Mesendoderm (in vitro differentiated cells): ENCODE data around the gene OR8J1. TPM values are rescaled to one million over a fixed set of nuclear protein-coding genes. Genes with fewer than 3 reads are reported as not detected.

Experiments used
- DNase-seq: peaks from one replicate; pipeline ENCODE4 v3.0.0; 2013
- H2AK5ac ChIP-seq: 2 replicates; pipeline ENCODE4 v1.6.1; 2013; ENCODE audit warnings: low read length, inconsistent platforms
- H2BK120ac ChIP-seq: 2 replicates; pipeline ENCODE4 v1.6.1; 2013; ENCODE audit warnings: low read depth, mild to moderate bottlenecking, low read length, moderate library complexity, mixed read lengths
- H2BK15ac ChIP-seq: replicated peaks from 2 replicates; pipeline ENCODE4 v1.6.1; 2013; ENCODE audit warnings: low read depth, mild to moderate bottlenecking, moderate library complexity
- H2BK5ac ChIP-seq: 2 replicates; pipeline ENCODE4 v1.6.1; 2013; ENCODE audit warnings: low read length, inconsistent platforms
- H3K18ac ChIP-seq: 2 replicates; pipeline ENCODE4 v1.6.1; 2013; ENCODE audit warnings: mild to moderate bottlenecking, low read length, mixed read lengths
- H3K23ac ChIP-seq: one replicate; pipeline ENCODE4 v1.6.1; 2013; ENCODE audit warnings: low read length
- H3K27ac ChIP-seq: 2 replicates; pipeline ENCODE4 v1.5.1; 2013; ENCODE audit warnings: low read depth, mild to moderate bottlenecking, inconsistent platforms, low read length, moderate library complexity
- H3K27me3 ChIP-seq: 2 replicates; pipeline ENCODE4 v1.6.1; 2013; ENCODE audit warnings: low read length, control low read depth, mild to moderate bottlenecking, inconsistent platforms; ENCODE audit not compliant: insufficient read depth, poor library complexity
- H3K36me3 ChIP-seq: 2 replicates; pipeline ENCODE4 v1.6.1; 2013; ENCODE audit warnings: low read length, inconsistent platforms; ENCODE audit not compliant: control insufficient read depth, insufficient read depth
- H3K4ac ChIP-seq: one replicate; pipeline ENCODE4 v1.6.1; 2013; ENCODE audit warnings: low read depth, mild to moderate bottlenecking, low read length, moderate library complexity
- H3K4me1 ChIP-seq: 2 replicates; pipeline ENCODE4 v1.6.1; 2013; ENCODE audit warnings: low read depth, low read length, inconsistent platforms; ENCODE audit not compliant: control insufficient read depth
- H3K4me2 ChIP-seq: 2 replicates; pipeline ENCODE4 v1.6.1; 2013; ENCODE audit warnings: low read length
- H3K4me3 ChIP-seq: 2 replicates; pipeline ENCODE4 v1.5.1; 2013; ENCODE audit warnings: mild to moderate bottlenecking, low read length
- H3K56ac ChIP-seq: one replicate; pipeline ENCODE4 v1.6.1; 2013; ENCODE audit warnings: low read length
- H3K79me1 ChIP-seq: 2 replicates; pipeline ENCODE4 v1.6.1; 2013; ENCODE audit warnings: low read length, inconsistent platforms
- H3K79me2 ChIP-seq: 2 replicates; pipeline ENCODE4 v1.6.1; 2013; ENCODE audit warnings: mild to moderate bottlenecking, low read length; ENCODE audit not compliant: control insufficient read depth, insufficient read depth
- H3K9ac ChIP-seq: 2 replicates; pipeline ENCODE4 v1.6.1; 2013; ENCODE audit warnings: low read length, inconsistent platforms
- H4K5ac ChIP-seq: one replicate; pipeline ENCODE4 v1.6.1; 2013; ENCODE audit warnings: low read length
- H4K8ac ChIP-seq: one replicate; pipeline ENCODE4 v1.6.1; 2013; ENCODE audit warnings: low read depth, mild to moderate bottlenecking, control low read depth, low read length, moderate library complexity
- WGBS: extraction: QIAGEN DNeasy Blood & Tissue Kit; methylation state at CpG from one replicate; pipeline ENCODE4 v1.1.7; 2013; ENCODE audit warnings: low lambda C conversion rate, missing lambda C conversion rate; ENCODE audit not compliant: insufficient coverage; ENCODE audit errors: extremely low coverage; 5-methylcytosine and 5-hydroxymethylcytosine counted together
- polyA plus RNA-seq, 2 experiments: library from polyadenylated mRNA; stranded (reverse); fragments of 200-250 nt; gene quantifications; one replicate each; pipeline ENCODE4 v1.2.3, GENCODE V29; 2013

OR8J1 gene, protein sequence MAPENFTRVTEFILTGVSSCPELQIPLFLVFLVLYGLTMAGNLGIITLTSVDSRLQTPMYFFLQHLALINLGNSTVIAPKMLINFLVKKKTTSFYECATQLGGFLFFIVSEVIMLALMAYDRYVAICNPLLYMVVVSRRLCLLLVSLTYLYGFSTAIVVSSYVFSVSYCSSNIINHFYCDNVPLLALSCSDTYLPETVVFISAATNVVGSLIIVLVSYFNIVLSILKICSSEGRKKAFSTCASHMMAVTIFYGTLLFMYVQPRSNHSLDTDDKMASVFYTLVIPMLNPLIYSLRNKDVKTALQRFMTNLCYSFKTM
- not detected for polyA plus RNA-seq (2013, experiment 1 of 2)
- not detected for polyA plus RNA-seq (2013, experiment 2 of 2)

- Histone ChIP-seq H2BK15ac (no peak within 1 kb of the TSS), H4K5ac (no peak within 1 kb of the TSS), H3K56ac (no peak within 1 kb of the TSS), H2BK5ac (no peak within 1 kb of the TSS), H3K4ac (no peak within 1 kb of the TSS), H3K79me1 (no peaks in the 10 kb centered on the region), H2BK120ac (no peak within 1 kb of the TSS), H2AK5ac (no peak within 1 kb of the TSS), H3K4me3 (no peak within 1 kb of the TSS), H4K8ac (no peak within 1 kb of the TSS), H3K9ac (no peak within 1 kb of the TSS), H3K4me2 (no peak within 1 kb of the TSS), H3K27ac (no peak within 1 kb of the TSS), H3K4me1 (no peaks in the 10 kb centered on the region), H3K23ac (no peak within 1 kb of the TSS), H3K36me3 (no peaks in the 10 kb centered on the region), H3K79me2 (no peaks in the 10 kb centered on the region), H3K18ac (no peak within 1 kb of the TSS), H3K27me3 (no peaks in the 10 kb centered on the region)
- DNase-seq: no peak
- WGBS: no CpG with 5 or more reads among the region's 2 CpGs
Observed at GRCh38 chr11:56353991-56354390, at the start of gene OR8J1. Gene OR8J1, plus strand, starts transcription at chr11:56354291. Its CDS starts 5,956 bp downstream, at chr11:56360247.

GRCh38 chr11:56307836-56308235 lies 46.3 kb upstream of the OR8J1 start:
- H3K27me3 ChIP-seq: no peaks in the 10 kb centered on the region
- no peaks in the 10 kb centered on the region for H3K4me1 ChIP-seq
- H3K4me3 ChIP-seq: no peak overlapping the region
- no peak overlapping the region for H3K4me2 ChIP-seq
- H2AK5ac ChIP-seq: no peak overlapping the region
- H2BK120ac ChIP-seq: no peak overlapping the region
- WGBS: no CpG with 5 or more reads among the region's 3 CpGs
- no peak overlapping the region for H4K5ac ChIP-seq
- no peak overlapping the region for H3K27ac ChIP-seq
- H3K79me1 ChIP-seq: no peaks in the 10 kb centered on the region
- no peak overlapping the region for H4K8ac ChIP-seq
- no peak overlapping the region for H3K18ac ChIP-seq
- H3K23ac ChIP-seq: no peak overlapping the region
- no peak overlapping the region for H2BK15ac ChIP-seq
- H2BK5ac ChIP-seq: no peak overlapping the region
- DNase-seq: no peak
- no peak overlapping the region for H3K9ac ChIP-seq
- H3K79me2 ChIP-seq: no peaks in the 10 kb centered on the region
- no peaks in the 10 kb centered on the region for H3K36me3 ChIP-seq
- H3K4ac ChIP-seq: no peak overlapping the region
- H3K56ac ChIP-seq: no peak overlapping the region

DNA sequence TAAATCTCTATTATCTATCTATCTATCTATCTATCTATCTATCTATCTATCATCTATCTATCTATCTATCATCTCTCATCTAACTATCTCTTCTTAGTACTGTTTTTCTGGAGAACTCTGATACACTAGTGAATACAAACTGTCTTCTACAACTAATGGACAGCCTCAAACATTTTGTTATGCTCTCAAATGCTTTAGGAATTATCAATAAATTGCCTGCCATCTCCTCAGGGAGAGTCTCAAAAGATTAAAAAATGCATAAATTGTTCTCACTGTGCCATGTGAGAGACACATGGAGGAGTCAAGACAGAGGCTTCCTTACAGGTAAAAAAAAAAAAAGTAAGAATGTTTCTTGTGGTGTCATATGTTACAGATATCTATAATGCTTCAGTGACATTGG lies 39.2 kb upstream of the OR8J1 start, which contains the start of gene OR8K3:
Gene OR8K3 (plus strand): TSS at position 301 of the 400 bp plus-strand sequence. CDS start 3,163 bp downstream, outside the sequence.
- H3K4me1 ChIP-seq: no peaks in the 10 kb centered on the region

DNA sequence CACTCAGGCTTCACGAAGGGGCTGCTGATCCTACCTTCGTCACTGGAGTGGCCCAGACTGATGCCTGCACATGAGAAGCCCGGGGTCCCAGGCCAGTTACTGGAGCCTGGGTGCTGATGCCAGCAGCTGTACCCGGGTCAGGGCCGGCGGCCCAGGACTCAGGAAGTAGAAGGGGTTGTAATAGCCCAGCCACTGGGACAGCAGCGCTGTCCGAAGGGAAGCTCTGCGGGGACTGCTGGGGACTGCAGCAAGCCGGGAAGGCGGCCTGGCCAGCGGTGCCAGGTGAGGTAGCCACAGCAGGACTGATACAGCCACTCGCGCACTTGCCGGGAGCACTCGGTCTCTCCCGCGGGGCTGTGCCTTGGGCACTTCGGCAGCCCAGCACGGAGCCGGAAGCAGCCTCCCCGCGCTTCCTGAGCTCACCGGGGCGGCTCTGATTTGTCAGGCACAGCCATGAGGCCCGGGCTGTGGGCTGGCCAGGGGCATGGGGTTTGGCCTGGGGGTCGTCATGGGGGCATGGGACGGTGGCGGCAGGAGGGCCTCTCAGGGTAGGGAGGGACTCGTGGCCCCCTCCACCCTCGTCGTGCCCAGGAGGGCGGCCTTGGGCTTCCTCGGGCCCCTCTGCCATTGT lies 22.1 kb upstream of the OR8J1 start:
- Histone ChIP-seq H4K8ac (no peak overlapping the region), H2BK120ac (no peak overlapping the region), H3K4me3 (no peak overlapping the region), H3K4ac (no peak overlapping the region), H4K5ac (no peak overlapping the region), H3K27me3 (no peaks in the 10 kb centered on the region), H3K56ac (no peak overlapping the region), H2BK5ac (no peak overlapping the region), H3K4me2 (no peak overlapping the region), H3K9ac (no peak overlapping the region), H3K4me1 (no peaks in the 10 kb centered on the region), H2AK5ac (no peak overlapping the region), H3K18ac (no peak overlapping the region), H3K23ac (no peak overlapping the region), H3K27ac (no peak overlapping the region), H3K79me2 (no peaks in the 10 kb centered on the region), H2BK15ac (no peak overlapping the region), H3K36me3 (no peaks in the 10 kb centered on the region), H3K79me1 (no peaks in the 10 kb centered on the region)
- WGBS: no CpG with 5 or more reads among the region's 34 CpGs
- no peak for DNase-seq

More for the DNA sequence above, 39.2 kb upstream of the OR8J1 start, which contains the start of gene OR8K3:
- H2BK15ac ChIP-seq: no peak within 1 kb of the TSS
- H2BK120ac ChIP-seq: no peak within 1 kb of the TSS
- H3K4ac ChIP-seq: no peak within 1 kb of the TSS
- no peaks in the 10 kb centered on the region for H3K79me1 ChIP-seq
- no peak within 1 kb of the TSS for H2BK5ac ChIP-seq
- H3K9ac ChIP-seq: no peak within 1 kb of the TSS
- no peaks in the 10 kb centered on the region for H3K36me3 ChIP-seq
- DNase-seq: no peak
- no peaks in the 10 kb centered on the region for H3K79me2 ChIP-seq
- H3K27ac ChIP-seq: no peak within 1 kb of the TSS
- H4K5ac ChIP-seq: no peak within 1 kb of the TSS
- H4K8ac ChIP-seq: no peak within 1 kb of the TSS
- H3K27me3 ChIP-seq: no peaks in the 10 kb centered on the region
- no peak within 1 kb of the TSS for H3K4me3 ChIP-seq
- H3K4me2 ChIP-seq: no peak within 1 kb of the TSS
- H3K23ac ChIP-seq: no peak within 1 kb of the TSS
- no peak within 1 kb of the TSS for H3K56ac ChIP-seq
- no peak within 1 kb of the TSS for H2AK5ac ChIP-seq
- H3K18ac ChIP-seq: no peak within 1 kb of the TSS

GRCh38 chr11:56333156-56333555 lies 20.9 kb upstream of the OR8J1 start:
- Histone ChIP-seq H3K27me3 (no peaks in the 10 kb centered on the region), H3K18ac (no peak overlapping the region), H4K8ac (no peak overlapping the region), H3K23ac (no peak overlapping the region), H3K4me1 (no peaks in the 10 kb centered on the region), H3K27ac (no peak overlapping the region), H3K4ac (no peak overlapping the region), H3K4me3 (no peak overlapping the region), H4K5ac (no peak overlapping the region), H3K4me2 (no peak overlapping the region), H3K79me2 (no peaks in the 10 kb centered on the region), H3K56ac (no peak overlapping the region), H3K36me3 (no peaks in the 10 kb centered on the region), H3K79me1 (no peaks in the 10 kb centered on the region), H2BK5ac (no peak overlapping the region), H2BK120ac (no peak overlapping the region), H3K9ac (no peak overlapping the region), H2BK15ac (no peak overlapping the region), H2AK5ac (no peak overlapping the region)
- no peak for DNase-seq
- no CpG with 5 or more reads among the region's 3 CpGs for WGBS
